Gastrocnemius medialis (tissue), 4 donors: ENCODE results near the gene GRIN1. TPM values are rescaled to one million over a fixed set of nuclear protein-coding genes. Genes with fewer than 3 reads are reported as not detected.

Experiments
- ATAC-seq, 2 donors: fragments of 150-250 bp; one replicate each; pipeline ENCODE4 v1.9.1; 2016
- DNase-seq, 2 donors: peaks; one replicate each; pipeline ENCODE4 v3.0.0-alpha.2; 2019
- H3K27ac ChIP-seq, 4 donors: fragments of 200-600 bp; sonication (generic); 1 replicate in 1 of 4; 2 replicates in 3 of 4; pipeline ENCODE4 v1.5.1; 2016 to 2018; ENCODE audit warnings: mild to moderate bottlenecking in 2 of 4, moderate library complexity in 1 of 4
- H3K27me3 ChIP-seq, 3 donors: fragments of 200-600 bp; sonication (generic) in 2 of 3; 1 replicate in 1 of 3; 2 replicates in 2 of 3; pipeline versions ENCODE4 v1.5.1 to v1.6.0; 2016 to 2019; ENCODE audit warnings: mild to moderate bottlenecking in 1 of 3, moderate library complexity in 1 of 3
- H3K36me3 ChIP-seq, 2 donors: fragments of 200-600 bp; sonication (generic) in 1 of 2; one replicate each; pipeline ENCODE4 v1.5.1; 2017 to 2018
- H3K4me1 ChIP-seq, 2 donors: fragments of 200-600 bp; sonication (generic) in 1 of 2; one replicate each; pipeline ENCODE4 v1.5.1; 2016 to 2017; ENCODE audit warnings: mild to moderate bottlenecking in 2 of 2
- H3K4me3 ChIP-seq, 4 donors: fragments of 200-600 bp; sonication (generic) in 3 of 4; 1 replicate in 1 of 4; 2 replicates in 3 of 4; pipeline ENCODE4 v1.5.1; 2016 to 2019; ENCODE audit warnings: mild to moderate bottlenecking in 2 of 4
- H3K9me3 ChIP-seq, 3 donors: fragments of 200-600 bp; sonication (generic) in 2 of 3; 1 replicate in 1 of 3; 2 replicates in 2 of 3; pipeline ENCODE4 v1.5.1; 2016 to 2019
- POLR2A ChIP-seq, 2 donors: fragments of 450-650 bp; IDR thresholded peaks; one replicate each; pipeline ENCODE4 v1.6.1; 2017; ENCODE audit warnings: antibody characterized with exemption in 2 of 2, mild to moderate bottlenecking in 2 of 2, moderate library complexity in 2 of 2
- in situ Hi-C, 4 donors: fragments of 200-750 bp; cut with MboI; loops; one replicate each; pipeline versions ENCODE4 v1.15.0 to v1.8.0; 2017; ENCODE audit warnings: low sequenced_read_pairs in 4 of 4
- intact Hi-C: fragments of 100-400 bp; cut with DNase I; formaldehyde crosslinking; loops from one replicate; pipeline ENCODE4 v1.15.1; 2023; ENCODE audit warnings: low total_unique reads
- total RNA-seq, 4 donors: library from RNA; depleted of rRNA; stranded (reverse); fragments of >200 nt; gene quantifications; one replicate each; pipeline versions ENCODE4 v1.1.0 to v1.2.3, GENCODE V29; 2016
- TF ChIP-seq, protein P1 (sequence below), 5 experiments: fragments of 450-650 bp in 3 of 5; fragments of 200-600 bp in 2 of 5; sonication (generic) in 2 of 5; IDR thresholded peaks in 4 of 5; conservative IDR thresholded peaks in 1 of 5; 1 replicate in 4 of 5; 2 replicates in 1 of 5; pipeline ENCODE4 v1.5.1; 2016 to 2019; ENCODE audit warnings: antibody characterized with exemption in 5 of 5, mild to moderate bottlenecking in 3 of 5, moderate library complexity in 3 of 5

Gene GRIN1
- total RNA-seq, 4 donors from 2014 or later: not detected

DNA sequence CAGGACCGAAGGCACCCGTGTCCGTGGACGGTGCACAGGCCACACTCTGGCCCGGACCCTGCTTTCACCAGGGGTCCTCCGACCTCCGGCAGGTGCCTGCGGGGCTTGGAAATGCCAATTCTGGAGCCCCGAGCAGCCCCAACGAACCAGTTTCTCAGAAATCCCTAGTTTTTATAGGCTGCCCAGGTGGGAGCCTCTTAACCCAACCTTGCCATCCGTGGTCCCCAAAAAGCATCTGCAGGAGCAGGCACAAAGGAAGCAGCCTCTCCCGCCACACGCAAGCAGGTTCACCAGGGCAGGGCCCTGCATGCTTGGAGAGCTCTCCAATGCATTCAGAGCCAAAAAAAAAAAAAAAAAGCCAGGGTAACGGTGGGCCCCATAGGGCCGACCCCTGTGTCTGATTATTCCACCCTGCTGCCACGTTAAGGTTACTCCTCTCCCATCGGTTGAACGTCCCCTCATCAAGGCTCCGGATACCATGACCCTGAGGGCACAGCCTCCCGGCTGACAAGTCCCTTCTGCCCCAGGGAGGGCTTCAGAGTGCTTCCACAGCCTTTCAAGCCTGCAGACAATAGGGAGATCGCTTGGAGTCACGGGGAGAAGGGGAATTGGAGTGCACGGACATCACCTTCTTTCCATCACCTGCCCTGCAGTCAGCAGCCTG is 62.4 kb downstream of the GRIN1 start:
- ATAC-seq (no peak), DNase-seq (no peak)
- Histone ChIP-seq H3K4me1 (peaks cover 65 to 74% of the 10 kb centered on the region in 2 donors), H3K36me3 (no peaks in the 10 kb centered on the region), H3K4me3 (peak overlapping the region; percentile 73 to 86 (median 77)), H3K27me3 (no peaks in the 10 kb centered on the region), H3K27ac (peak overlapping the region; percentile 83 to 92 (median 86)), H3K9me3 (no peaks in the 10 kb centered on the region)
- intact Hi-C loops (loop anchor here (5.0 kb wide), 1 partner anchor 41 kb away; the partner anchor contains the start of gene TUBB4B), in situ Hi-C loops (no loop called here)
- TF ChIP-seq POLR2A (IDR thresholded peaks at IDR 0.05): no peak
- TF ChIP-seq, protein P1, sequence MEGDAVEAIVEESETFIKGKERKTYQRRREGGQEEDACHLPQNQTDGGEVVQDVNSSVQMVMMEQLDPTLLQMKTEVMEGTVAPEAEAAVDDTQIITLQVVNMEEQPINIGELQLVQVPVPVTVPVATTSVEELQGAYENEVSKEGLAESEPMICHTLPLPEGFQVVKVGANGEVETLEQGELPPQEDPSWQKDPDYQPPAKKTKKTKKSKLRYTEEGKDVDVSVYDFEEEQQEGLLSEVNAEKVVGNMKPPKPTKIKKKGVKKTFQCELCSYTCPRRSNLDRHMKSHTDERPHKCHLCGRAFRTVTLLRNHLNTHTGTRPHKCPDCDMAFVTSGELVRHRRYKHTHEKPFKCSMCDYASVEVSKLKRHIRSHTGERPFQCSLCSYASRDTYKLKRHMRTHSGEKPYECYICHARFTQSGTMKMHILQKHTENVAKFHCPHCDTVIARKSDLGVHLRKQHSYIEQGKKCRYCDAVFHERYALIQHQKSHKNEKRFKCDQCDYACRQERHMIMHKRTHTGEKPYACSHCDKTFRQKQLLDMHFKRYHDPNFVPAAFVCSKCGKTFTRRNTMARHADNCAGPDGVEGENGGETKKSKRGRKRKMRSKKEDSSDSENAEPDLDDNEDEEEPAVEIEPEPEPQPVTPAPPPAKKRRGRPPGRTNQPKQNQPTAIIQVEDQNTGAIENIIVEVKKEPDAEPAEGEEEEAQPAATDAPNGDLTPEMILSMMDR (IDR thresholded peaks at IDR 0.05 in 4 of 5, conservative IDR thresholded peaks at IDR 0.05 in 1 of 5): no peak

GRCh38 chr9:137202966-137203365 is 64.0 kb downstream of the GRIN1 start:
- no peak overlapping the region for H3K27ac ChIP-seq
- TF ChIP-seq, protein P1 (IDR thresholded peaks at IDR 0.05 in 4 of 5, conservative IDR thresholded peaks at IDR 0.05 in 1 of 5): no peak
- no peak for TF ChIP-seq POLR2A (IDR thresholded peaks at IDR 0.05)
- DNase-seq (no peak), ATAC-seq (no peak)
- H3K4me1 ChIP-seq: peaks cover 67 to 71% of the 10 kb centered on the region in 2 donors
- no peaks in the 10 kb centered on the region for H3K27me3 ChIP-seq
- no peaks in the 10 kb centered on the region for H3K36me3 ChIP-seq
- intact Hi-C loops (loop anchor here (5.0 kb wide), 1 partner anchor 39 kb away; the partner anchor contains the start of gene TUBB4B), in situ Hi-C loops (no loop called here)
- H3K9me3 ChIP-seq: no peaks in the 10 kb centered on the region
- no peak overlapping the region for H3K4me3 ChIP-seq

DNA sequence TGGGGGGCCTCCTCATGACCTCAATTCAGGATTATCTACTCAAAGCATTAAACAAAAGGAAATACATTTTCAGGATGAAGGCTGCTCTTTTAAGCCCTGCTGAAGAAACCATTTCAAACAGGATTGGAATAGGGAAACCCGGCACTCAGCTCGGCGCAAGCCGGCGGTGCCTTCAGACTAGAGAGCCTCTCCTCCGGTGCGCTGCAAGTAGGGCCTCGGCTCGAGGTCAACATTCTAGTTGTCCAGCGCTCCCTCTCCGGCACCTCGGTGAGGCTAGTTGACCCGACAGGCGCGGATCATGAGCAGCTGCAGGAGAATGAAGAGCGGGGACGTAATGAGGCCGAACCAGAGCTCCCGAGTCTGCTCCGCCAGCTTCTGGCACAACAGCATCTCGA is 65.8 kb downstream of the GRIN1 start:
- peak overlapping the region; percentile 75 to 97 (median 90) for H3K4me3 ChIP-seq
- H3K27me3 ChIP-seq: no peaks in the 10 kb centered on the region
- no peak for ATAC-seq
- TF ChIP-seq, protein P1 (IDR thresholded peaks at IDR 0.05 in 4 of 5, conservative IDR thresholded peaks at IDR 0.05 in 1 of 5): no peak
- no peak for TF ChIP-seq POLR2A (IDR thresholded peaks at IDR 0.05)
- intact Hi-C loops: loop anchor here (1.0 to 5.0 kb wide), 2 partner anchors 16 to 38 kb away; partner anchors contain the start of genes ANAPC2, SSNA1 and TUBB4B
- peak overlapping the region; percentile 65 to 90 (median 78) for H3K27ac ChIP-seq
- no peaks in the 10 kb centered on the region for H3K36me3 ChIP-seq
- DNase-seq: no peak
- peaks cover 51 to 54% of the 10 kb centered on the region in 2 donors for H3K4me1 ChIP-seq
- H3K9me3 ChIP-seq: no peaks in the 10 kb centered on the region
- in situ Hi-C loops: no loop called here

DNA sequence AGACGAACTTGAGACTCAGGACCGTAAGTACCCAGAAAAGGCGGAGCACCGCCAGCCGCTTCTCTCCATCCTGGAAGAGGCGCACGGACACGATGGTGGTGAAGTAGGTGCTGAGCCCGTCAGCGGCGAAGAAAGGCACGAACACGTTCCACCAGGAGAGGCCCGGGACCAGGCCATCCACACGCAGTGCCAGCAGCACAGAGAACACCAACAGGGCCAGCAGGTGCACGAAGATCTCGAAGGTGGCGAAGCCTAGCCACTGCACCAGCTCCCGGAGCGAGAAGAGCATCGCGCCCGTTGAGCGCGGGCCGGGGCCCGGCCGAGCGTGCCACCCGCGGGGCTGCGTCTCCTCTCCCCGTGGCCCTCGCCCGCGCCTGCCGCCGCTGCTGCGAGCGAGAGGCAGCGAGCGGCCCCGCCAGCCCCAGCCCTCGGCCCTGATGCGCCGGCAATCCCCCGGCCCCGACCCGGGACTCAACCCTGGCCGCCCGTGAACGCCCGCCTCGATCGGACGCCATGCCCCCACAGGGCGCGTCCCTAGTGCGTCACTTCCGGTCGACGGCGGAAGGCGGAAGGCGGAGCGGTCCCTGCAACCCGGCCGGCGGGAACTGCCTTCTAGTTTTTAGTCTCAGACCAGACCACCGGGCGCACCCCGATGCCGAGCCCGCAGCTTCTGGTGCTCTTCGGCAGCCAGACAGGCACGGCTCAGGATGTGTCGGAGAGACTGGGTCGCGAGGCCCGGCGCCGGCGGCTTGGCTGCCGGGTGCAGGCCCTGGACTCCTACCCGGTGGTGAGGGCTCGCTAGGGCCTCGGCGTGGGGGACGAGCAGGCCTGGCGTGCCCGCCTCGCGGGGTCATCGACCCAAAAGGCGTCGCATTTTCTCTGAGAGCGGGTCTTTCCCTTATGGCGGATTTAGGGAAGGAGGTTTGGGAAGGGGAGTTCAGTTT is 66.4 kb downstream of the GRIN1 start, which contains the start of the genes NDOR1 and TMEM203:
TSS of gene NDOR1 (plus strand) at position 575 of the 944 bp plus-strand sequence. CDS start at position 653, 78 bp downstream.
TSS of gene TMEM203 (minus strand) at position 523 of the 944 bp plus-strand sequence. CDS start at position 289, 234 bp downstream.
- intact Hi-C loops: loop anchor here (1.0 kb wide), 1 partner anchor 17 kb away; the partner anchor contains the start of genes ANAPC2 and SSNA1
- peak; percentile 62 to 68 for ATAC-seq
- TF ChIP-seq, protein P1 (IDR thresholded peaks at IDR 0.05 in 4 of 5, conservative IDR thresholded peaks at IDR 0.05 in 1 of 5): no peak
- TF ChIP-seq POLR2A (IDR thresholded peaks at IDR 0.05): peak; percentile 69 to 82
- Histone ChIP-seq H3K27ac (peak within 1 kb of the TSS; percentile 65 to 90 (median 78)), H3K36me3 (no peaks in the 10 kb centered on the region), H3K4me1 (peaks cover 49 to 52% of the 10 kb centered on the region in 2 donors), H3K27me3 (no peaks in the 10 kb centered on the region), H3K4me3 (peak within 1 kb of the TSS; percentile 75 to 97 (median 90)), H3K9me3 (no peaks in the 10 kb centered on the region)
- in situ Hi-C loops: no loop called here
- peak; percentile 78 to 79 for DNase-seq
